ENCODE measurements around the gene ZNF282. TPM values are rescaled to one million over a fixed set of nuclear protein-coding genes. Genes with fewer than 3 reads are reported as not detected.
"Not testable (repeated sequence)": the region's sequence is repeated elsewhere in the genome, so short reads cannot be mapped to it uniquely, and the experiment has no call there.

ZNF282 gene
- total RNA-seq, 1 donor from 2014 or later = 31.3 TPM

DNA sequence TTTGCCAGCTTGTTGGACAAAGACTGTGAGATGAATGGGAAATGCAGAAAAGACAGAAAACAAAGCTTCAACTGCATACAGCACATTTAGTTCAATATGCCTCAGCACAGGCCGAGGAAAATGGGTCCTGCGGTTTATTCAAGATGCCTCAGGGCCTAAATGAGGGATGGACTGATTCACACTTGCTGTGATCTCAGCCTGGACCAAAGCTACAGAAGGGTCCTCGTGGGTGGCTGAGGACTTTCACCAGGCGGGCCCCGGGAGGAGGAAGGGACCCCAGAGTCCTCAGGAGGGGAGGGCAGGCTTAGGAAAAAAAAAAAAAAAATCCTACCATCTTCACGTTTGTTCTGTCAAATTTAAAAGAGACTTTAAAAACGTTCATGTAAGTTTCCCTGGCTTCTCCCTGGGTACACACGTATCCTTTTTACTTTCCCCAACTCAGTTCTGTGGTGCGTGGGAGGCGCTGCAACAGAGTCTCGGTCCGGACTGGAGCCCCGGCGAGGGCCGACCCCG lies 66.0 kb downstream of the ZNF282 start:
- DNase-seq = peak; percentile 29

DNA sequence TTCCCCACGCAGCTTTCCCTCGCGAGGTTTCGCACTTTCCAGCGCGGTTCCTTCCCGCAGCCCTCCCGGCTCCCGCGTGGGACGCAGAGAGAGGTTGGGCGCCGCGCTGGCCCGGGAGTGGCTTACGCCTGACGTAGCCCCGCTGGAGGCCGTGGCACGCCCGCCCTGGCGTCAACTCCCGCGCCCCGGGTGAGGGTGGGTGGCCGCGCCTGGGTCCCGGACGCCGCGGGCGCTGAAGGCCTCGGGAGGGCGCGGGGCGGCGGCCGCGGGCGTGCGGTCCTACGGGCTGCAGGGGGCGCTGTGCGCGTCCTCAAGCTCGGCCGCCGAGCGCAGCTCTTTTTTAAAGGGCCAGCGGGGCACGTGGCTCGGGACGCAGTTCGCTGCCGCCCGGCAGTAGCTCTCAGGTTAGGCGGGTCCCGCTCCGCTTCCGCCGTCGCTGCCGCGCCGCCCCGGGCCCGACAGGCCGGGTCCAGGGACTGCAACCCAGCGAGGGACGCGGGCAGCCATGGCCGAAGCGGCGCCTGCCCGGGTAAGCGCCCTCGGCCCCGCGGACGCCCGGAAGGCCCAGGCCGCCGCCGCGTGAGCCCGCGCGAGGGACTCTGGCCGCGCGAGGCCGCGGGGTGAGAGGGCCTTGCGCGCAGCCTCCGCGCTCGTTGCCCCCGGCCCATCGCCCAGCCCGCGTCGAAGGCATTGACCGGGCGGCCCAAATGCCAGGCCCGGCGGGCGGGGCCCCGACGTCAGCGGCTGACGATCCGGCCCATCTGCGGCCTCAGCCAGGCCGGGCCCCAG lies 66.7 kb downstream of the ZNF282 start, which contains the start of gene ZNF783:
ZNF783 (plus strand) TSS at position 368 of the 789 bp plus-strand sequence; CDS start at position 506, 138 bp downstream.
- peak; percentile 92 for DNase-seq

DNA sequence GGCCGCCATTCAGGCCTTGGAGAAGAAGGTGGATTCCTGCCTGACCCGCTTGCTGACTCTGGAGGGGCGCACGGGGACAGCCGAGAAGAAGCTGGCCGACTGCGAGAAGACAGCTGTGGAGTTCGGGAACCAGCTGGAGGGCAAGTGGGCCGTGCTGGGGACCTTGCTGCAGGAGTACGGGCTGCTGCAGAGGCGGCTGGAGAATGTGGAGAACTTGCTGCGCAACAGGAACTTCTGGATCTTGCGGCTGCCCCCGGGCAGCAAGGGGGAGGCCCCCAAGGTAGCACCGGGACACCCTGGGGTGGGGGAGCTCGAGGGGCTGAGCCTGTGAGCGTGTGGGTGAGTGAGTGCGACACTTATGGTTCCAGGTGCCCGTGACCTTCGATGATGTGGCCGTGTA lies 71.1 kb downstream of the ZNF282 start:
- DNase-seq = no peak

DNA sequence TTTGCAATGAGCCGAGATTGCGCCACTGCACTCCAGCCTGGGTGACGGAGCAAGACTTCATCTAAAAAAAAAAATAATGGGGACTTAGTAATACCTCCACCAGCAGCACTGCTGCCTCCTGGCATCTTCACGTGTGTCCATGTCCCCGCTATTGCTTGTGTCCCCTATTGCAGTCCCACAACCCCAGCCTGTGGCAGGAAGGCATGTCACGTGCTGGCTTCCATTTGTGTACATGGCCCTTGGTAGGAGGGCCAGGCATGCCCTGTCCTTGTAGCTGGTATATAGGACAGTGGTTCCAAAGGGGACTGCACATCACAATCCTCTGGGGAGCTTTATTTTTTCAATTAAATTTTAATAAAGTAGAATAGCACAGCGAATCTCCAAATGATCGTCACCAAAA lies 72.4 kb downstream of the ZNF282 start:
- no peak for DNase-seq

DNA sequence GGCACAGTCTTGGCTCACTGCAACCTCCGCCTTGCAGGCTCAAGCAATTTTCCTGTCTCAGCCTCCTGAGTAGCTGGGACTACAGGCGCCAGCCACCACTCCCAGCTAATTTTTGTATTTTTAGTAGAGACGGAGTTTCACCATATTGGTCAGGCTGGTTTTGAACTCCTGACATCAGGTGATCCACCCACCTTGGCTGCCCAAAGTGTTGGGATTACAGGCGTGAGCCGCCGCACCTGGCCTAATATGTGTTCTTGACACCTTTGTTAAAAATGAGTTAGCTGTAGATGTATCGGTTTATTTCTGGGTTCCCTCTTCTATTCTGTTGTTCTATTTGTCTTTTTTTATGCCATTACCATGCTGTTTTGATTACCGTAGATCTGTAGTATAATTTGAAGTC lies 79.1 kb downstream of the ZNF282 start:
- DNase-seq = not testable (repeated sequence)

Other genes with a start within 250 kb of the ZNF282 start
- gene PDIA4, start 167.0 kb upstream of the ZNF282 start, total RNA-seq = 411 and 434 TPM in 2 replicates
- 7.7 and 13.3 TPM in 2 replicates for gene ZNF786, start 104.8 kb upstream of the ZNF282 start, total RNA-seq
- gene ZNF425, start 69.2 kb upstream of the ZNF282 start, total RNA-seq = 3.5 and 3.9 TPM in 2 replicates
- gene ZNF398, start 48.1 kb upstream of the ZNF282 start, total RNA-seq = 8.7 and 8.8 TPM in 2 replicates
- 3.7 and 4.6 TPM in 2 replicates for gene ZNF212, start 44.1 kb downstream of the ZNF282 start, total RNA-seq
- 6.7 and 7.5 TPM in 2 replicates for gene ZNF783, start 66.7 kb downstream of the ZNF282 start, total RNA-seq